Right atrium auricular region (tissue), 2 donors: ENCODE measurements around the gene NPHP4. TPM values are rescaled to one million over a fixed set of nuclear protein-coding genes. Genes with fewer than 3 reads are reported as not detected.

Experiments used
- DNase-seq: peaks from one replicate; pipeline ENCODE4 v3.0.0-alpha.2; 2019; ENCODE audit warnings: low spot score
- H3K27ac ChIP-seq, 2 donors: fragments of 200-600 bp; sonication (generic); 1 replicate in 1 of 2; 2 replicates in 1 of 2; pipeline ENCODE4 v1.5.1; 2016 to 2019
- H3K27me3 ChIP-seq, 2 donors: fragments of 200-600 bp; sonication (generic); one replicate each; pipeline versions ENCODE4 v1.5.1 to v1.6.0; 2017 to 2019
- H3K36me3 ChIP-seq: fragments of 200-600 bp; sonication (generic); one replicate; pipeline ENCODE4 v1.5.1; 2016
- H3K4me1 ChIP-seq, 2 donors: fragments of 200-600 bp; sonication (generic); one replicate each; pipeline versions ENCODE4 v1.5.1 to v1.6.0; 2017 to 2019
- H3K4me3 ChIP-seq, 2 donors: fragments of 200-600 bp; sonication (generic); 1 replicate in 1 of 2; 2 replicates in 1 of 2; pipeline ENCODE4 v1.5.1; 2017 to 2019; ENCODE audit warnings: mild to moderate bottlenecking in 1 of 2, moderate library complexity in 1 of 2
- H3K9me3 ChIP-seq, 2 donors: fragments of 200-600 bp; sonication (generic); one replicate each; pipeline ENCODE4 v1.5.1; 2019
- total RNA-seq, 2 donors: library from RNA; depleted of rRNA; stranded (reverse); fragments of >200 nt; gene quantifications; one replicate each; pipeline ENCODE4 v1.1.0, GENCODE V29; 2016
- TF ChIP-seq, protein P1 (sequence below), 2 donors: fragments of 200-600 bp; sonication (generic); IDR thresholded peaks; one replicate each; pipeline ENCODE4 v1.5.1; 2019; ENCODE audit warnings: antibody characterized with exemption in 2 of 2

Gene NPHP4
- total RNA-seq, 2 donors from 2014 or later, result 3.0 to 4.3 TPM

DNA sequence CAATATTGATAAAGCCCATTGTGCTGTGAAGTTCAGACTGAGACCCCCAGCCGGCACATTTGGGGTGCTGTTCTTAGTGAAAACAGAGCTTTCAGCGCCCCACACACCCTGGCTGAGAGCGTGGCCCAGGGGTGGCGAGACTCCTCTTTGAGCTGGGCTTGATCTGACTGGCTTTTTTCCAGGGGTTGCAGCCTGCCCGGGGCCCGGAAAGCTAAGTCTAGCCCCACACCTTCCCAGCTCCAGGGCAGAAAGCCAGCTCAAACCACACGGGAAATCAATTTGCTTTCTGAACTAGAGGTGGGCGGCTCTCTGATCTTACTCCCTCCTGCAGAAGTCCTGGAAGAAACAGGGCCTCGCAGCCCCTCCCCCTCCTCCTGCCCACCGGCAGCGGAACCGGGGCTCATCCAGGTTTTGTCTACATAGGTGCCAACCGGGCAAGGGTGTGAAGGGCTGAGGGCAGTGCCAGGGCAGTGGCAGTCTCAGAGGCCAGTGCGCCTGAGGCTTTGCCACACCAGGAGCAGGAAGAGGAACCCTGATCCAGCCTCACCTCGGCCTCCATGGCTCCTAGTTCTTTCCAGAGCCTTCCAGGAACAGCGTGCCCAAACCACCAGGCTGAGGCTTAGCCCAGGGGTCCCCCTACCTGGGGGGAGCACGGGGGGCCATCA, 155.3 kb downstream of the NPHP4 start:
- no peak overlapping the region for H3K27ac ChIP-seq
- no peak overlapping the region for H3K4me3 ChIP-seq
- H3K27me3 ChIP-seq, result no peaks in the 10 kb centered on the region
- TF ChIP-seq, protein P1, sequence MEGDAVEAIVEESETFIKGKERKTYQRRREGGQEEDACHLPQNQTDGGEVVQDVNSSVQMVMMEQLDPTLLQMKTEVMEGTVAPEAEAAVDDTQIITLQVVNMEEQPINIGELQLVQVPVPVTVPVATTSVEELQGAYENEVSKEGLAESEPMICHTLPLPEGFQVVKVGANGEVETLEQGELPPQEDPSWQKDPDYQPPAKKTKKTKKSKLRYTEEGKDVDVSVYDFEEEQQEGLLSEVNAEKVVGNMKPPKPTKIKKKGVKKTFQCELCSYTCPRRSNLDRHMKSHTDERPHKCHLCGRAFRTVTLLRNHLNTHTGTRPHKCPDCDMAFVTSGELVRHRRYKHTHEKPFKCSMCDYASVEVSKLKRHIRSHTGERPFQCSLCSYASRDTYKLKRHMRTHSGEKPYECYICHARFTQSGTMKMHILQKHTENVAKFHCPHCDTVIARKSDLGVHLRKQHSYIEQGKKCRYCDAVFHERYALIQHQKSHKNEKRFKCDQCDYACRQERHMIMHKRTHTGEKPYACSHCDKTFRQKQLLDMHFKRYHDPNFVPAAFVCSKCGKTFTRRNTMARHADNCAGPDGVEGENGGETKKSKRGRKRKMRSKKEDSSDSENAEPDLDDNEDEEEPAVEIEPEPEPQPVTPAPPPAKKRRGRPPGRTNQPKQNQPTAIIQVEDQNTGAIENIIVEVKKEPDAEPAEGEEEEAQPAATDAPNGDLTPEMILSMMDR (IDR thresholded peaks at IDR 0.05), result no peak
- H3K36me3 ChIP-seq, result no peaks in the 10 kb centered on the region
- no peaks in the 10 kb centered on the region for H3K4me1 ChIP-seq
- no peaks in the 10 kb centered on the region for H3K9me3 ChIP-seq
- DNase-seq, result no peak

DNA sequence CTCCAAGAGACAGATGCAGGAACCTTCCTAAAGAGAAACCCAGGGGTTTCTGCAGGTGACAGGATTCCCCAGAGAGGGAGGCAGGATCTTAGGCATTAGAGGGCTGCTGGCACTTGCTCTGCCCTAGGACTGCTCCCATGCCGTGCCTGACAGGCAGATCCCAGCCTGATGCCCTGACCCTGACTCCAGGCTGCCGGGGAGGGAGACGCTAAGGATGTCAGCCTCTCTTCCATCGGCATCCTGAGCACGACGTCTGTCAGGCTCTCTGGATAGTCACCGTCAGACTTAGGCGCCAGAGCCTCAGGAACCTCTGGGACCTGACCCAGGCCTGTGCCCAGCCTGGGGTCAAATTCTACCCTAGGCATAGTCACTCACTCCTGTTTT, 157.1 kb downstream of the NPHP4 start:
- TF ChIP-seq, protein P1 (IDR thresholded peaks at IDR 0.05), result no peak
- no peaks in the 10 kb centered on the region for H3K27me3 ChIP-seq
- no peak overlapping the region for H3K4me3 ChIP-seq
- H3K9me3 ChIP-seq, result no peaks in the 10 kb centered on the region
- no peak overlapping the region for H3K27ac ChIP-seq
- no peaks in the 10 kb centered on the region for H3K4me1 ChIP-seq
- no peak for DNase-seq
- no peaks in the 10 kb centered on the region for H3K36me3 ChIP-seq

DNA sequence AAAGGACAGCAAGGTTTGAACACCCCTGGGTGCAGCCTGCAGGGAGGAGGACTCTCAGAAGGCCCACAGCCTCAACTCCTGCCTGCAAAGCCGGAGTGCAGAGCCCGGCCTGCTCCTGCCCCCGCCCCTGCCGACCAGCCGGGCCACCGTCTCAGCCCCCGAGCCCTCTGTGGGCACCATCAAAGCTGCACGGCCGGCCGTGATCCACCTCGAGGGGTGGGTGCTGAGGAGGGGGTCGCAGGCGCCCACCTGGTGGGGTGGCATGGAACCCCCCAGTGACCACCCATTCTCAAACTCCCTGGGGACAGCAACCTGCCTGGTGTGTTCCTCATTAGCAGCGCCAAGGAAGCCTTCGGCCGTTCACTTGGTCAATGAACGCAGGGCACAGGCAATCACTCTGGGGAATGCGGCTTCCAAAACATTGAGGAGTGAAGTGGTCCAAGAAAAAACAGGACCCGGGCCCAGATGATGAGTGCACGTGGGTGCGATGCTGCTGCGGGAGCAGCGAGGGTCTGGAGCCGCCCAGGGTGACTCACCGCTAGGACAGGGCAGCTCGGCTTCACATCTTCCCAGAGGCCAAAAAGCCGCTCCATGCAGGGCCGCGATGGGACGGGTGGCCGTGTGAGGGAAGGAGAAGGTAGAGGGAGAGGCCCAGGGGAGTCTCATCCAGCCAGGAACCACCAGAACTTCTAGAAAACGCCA, 157.6 kb downstream of the NPHP4 start:
- no peaks in the 10 kb centered on the region for H3K27me3 ChIP-seq
- H3K9me3 ChIP-seq, result no peaks in the 10 kb centered on the region
- H3K4me3 ChIP-seq, result no peak overlapping the region
- no peak overlapping the region for H3K27ac ChIP-seq
- no peak for DNase-seq
- H3K36me3 ChIP-seq, result no peaks in the 10 kb centered on the region
- no peaks in the 10 kb centered on the region for H3K4me1 ChIP-seq
- TF ChIP-seq, protein P1 (IDR thresholded peaks at IDR 0.05), result no peak

DNA sequence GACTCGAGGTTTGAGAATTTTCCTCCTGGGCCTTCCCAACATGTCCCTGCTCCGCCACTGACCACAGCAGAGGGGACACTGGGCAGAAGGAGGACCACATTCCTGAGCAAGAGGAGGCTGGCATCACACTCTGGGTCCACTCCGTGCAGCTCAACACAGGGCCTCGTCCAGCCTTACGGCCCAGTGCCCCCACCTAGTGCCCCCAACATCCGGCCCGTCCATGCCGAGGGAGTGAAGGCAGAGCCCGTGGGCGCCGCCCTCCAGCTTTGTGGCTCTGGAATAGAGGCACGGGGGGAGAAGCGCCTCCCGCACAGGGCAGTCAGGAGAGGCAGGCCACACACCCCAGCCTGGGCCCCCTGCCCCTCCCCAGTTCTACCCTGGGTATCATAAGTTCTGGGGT, 158.3 kb downstream of the NPHP4 start:
- Histone ChIP-seq H3K9me3 (no peaks in the 10 kb centered on the region), H3K36me3 (no peaks in the 10 kb centered on the region), H3K27ac (no peak overlapping the region), H3K27me3 (no peaks in the 10 kb centered on the region), H3K4me1 (no peaks in the 10 kb centered on the region), H3K4me3 (no peak overlapping the region)
- no peak for DNase-seq
- TF ChIP-seq, protein P1 (IDR thresholded peaks at IDR 0.05), result no peak

DNA sequence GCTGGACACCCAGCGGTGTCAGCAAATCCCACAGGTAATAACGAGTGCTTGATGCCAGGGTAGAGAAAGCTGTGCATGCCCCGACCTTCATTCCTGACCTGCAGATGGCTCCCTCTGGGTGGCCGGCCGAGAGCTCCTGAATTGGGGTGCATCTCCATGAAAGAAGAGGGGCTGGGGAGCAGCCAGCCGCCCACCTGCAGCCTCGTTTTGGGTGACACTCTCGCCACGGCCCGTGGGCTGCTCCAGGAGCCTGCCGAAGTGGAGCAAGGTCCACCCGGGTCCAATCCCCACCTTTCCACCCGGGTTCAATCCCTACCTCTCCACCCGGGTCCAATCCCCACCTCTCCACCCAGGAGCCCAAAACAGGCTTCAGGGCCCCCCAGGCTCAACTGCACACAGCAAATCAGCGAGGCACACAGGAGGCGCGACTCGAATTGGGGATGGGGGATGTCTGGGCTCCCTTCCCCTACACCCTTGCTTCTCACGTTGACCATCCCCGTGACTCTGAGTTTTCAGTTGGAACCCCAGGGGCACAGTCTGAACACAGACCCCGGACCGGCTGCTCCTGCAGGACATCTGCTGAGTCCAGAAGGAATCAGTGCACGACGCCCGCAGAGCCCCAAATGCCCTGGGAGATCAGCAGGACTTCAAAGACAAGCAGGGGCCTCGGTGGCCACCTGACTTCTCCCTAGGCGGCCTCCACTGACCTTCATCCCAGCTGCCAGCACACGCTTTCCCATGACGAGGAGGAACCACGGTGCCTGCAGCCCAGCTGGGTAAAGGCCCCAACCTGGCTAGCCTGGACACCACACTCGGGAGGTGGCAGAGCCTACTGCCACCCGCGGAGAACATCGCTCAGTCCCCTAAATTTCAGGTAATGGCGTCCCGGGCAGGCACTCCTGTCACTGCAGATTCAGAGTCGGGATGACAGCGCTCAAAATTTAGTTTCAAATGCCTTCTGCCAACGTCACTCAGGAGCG, 159.0 kb downstream of the NPHP4 start:
- Histone ChIP-seq H3K9me3 (no peaks in the 10 kb centered on the region), H3K4me1 (no peaks in the 10 kb centered on the region), H3K4me3 (no peak overlapping the region), H3K27me3 (no peaks in the 10 kb centered on the region), H3K27ac (no peak overlapping the region), H3K36me3 (no peaks in the 10 kb centered on the region)
- no peak for DNase-seq
- TF ChIP-seq, protein P1 (IDR thresholded peaks at IDR 0.05), result no peak
